HG03342 (cell line): ENCODE results near the gene ELF1.
"Not testable (repeated sequence)": the region's sequence is repeated elsewhere in the genome, so short reads cannot be mapped to it uniquely, and the experiment has no call there.

Experiments used
- ATAC-seq: cut with Tn5 transposase; IDR thresholded peaks from one replicate; pipeline ENCODE4 v1.9.1; 2021; ENCODE audit warnings: mild to moderate bottlenecking, moderate library complexity; ENCODE audit not compliant: unreplicated experiment

The ELF1 gene

GRCh38 chr13:41048640-41049039, 29.5 kb upstream of the ELF1 start:
- ATAC-seq = no peak

GRCh38 chr13:41042419-41042818, 23.3 kb upstream of the ELF1 start:
- ATAC-seq = not testable (repeated sequence)

GRCh38 chr13:41040584-41041334, 21.6 kb upstream of the ELF1 start:
- no peak for ATAC-seq

- no peak for ATAC-seq
These were observed 20.6 kb upstream of the ELF1 start for GRCh38 chr13:41039746-41040145.

GRCh38 chr13:41036557-41036956, 17.4 kb upstream of the ELF1 start:
- ATAC-seq = not testable (repeated sequence)

GRCh38 chr13:41034881-41035280, 15.8 kb upstream of the ELF1 start:
- no peak for ATAC-seq

- ATAC-seq = no peak
These were observed 15.3 kb upstream of the ELF1 start for GRCh38 chr13:41034382-41034781.

- ATAC-seq = no peak
These were observed 13.7 kb upstream of the ELF1 start for GRCh38 chr13:41032691-41033376.

GRCh38 chr13:41029629-41030028, 10.5 kb upstream of the ELF1 start:
- ATAC-seq = no peak

- no peak for ATAC-seq
These were observed 8.9 kb upstream of the ELF1 start for GRCh38 chr13:41028051-41028450.

GRCh38 chr13:41026788-41027187, 7.7 kb upstream of the ELF1 start:
- no peak for ATAC-seq

GRCh38 chr13:41025518-41025917, 6.4 kb upstream of the ELF1 start:
- no peak for ATAC-seq

- ATAC-seq = no peak
These were observed 647 bp upstream of the ELF1 start for GRCh38 chr13:41019578-41020347.

- ATAC-seq = no peak
These were observed 541 bp downstream of the ELF1 start for GRCh38 chr13:41018602-41018948.

GRCh38 chr13:41017817-41018601, 1.1 kb downstream of the ELF1 start:
- ATAC-seq = no peak

GRCh38 chr13:41017159-41017558, 2.0 kb downstream of the ELF1 start:
- no peak for ATAC-seq

GRCh38 chr13:41015920-41016319, 3.2 kb downstream of the ELF1 start:
- no peak for ATAC-seq

- no peak for ATAC-seq
These were observed 5.3 kb downstream of the ELF1 start for GRCh38 chr13:41013835-41014234.

GRCh38 chr13:41012536-41012935, 6.6 kb downstream of the ELF1 start:
- no peak for ATAC-seq

- no peak for ATAC-seq
These were observed 7.6 kb downstream of the ELF1 start for GRCh38 chr13:41011382-41011956.
